H1 (cell line): ENCODE measurements around the gene SERPINA6.

Experiments
- ASH2L ChIP-seq: fragments of 200-600, 300-600 bp; sonication (generic); IDR thresholded peaks from one replicate; pipeline ENCODE4 v1.7.1; 2017; ENCODE audit warnings: low read length
- CTCF ChIP-seq, 3 experiments: IDR thresholded peaks; 1 replicate in 2 of 3; 2 replicates in 1 of 3; pipeline versions ENCODE4 v1.5.1 to v1.6.1; 2011; ENCODE audit warnings: low read length in 3 of 3, mild to moderate bottlenecking in 3 of 3, inconsistent platforms in 2 of 3, low read depth in 1 of 3, moderate library complexity in 1 of 3; ENCODE audit not compliant: insufficient read depth in 1 of 3; ENCODE audit errors: control extremely low read depth in 1 of 3
- JUN ChIP-seq: IDR thresholded peaks from 2 replicates; pipeline ENCODE4 v1.6.1; 2011; ENCODE audit warnings: low read depth, mild to moderate bottlenecking, improper control_type of control experiment, low read length
- NRF1 ChIP-seq: IDR thresholded peaks from 2 replicates; pipeline ENCODE4 v1.6.1; 2011; ENCODE audit warnings: mild to moderate bottlenecking, low read depth, low read length, improper control_type of control experiment
- PHF8 ChIP-seq: fragments of 200-600 bp; sonication (generic); conservative IDR thresholded peaks from 2 replicates; pipeline ENCODE4 v1.7.1; 2012; ENCODE audit warnings: low read depth, mild to moderate bottlenecking, inconsistent platforms, low read length, moderate library complexity
- RAD21 ChIP-seq, 2 experiments: IDR thresholded peaks in 1 of 2; conservative IDR thresholded peaks in 1 of 2; 2 replicates each; pipeline ENCODE4 v1.6.1; 2011; ENCODE audit warnings: low read depth in 2 of 2, low read length in 2 of 2, improper control_type of control experiment in 1 of 2, inconsistent platforms in 1 of 2, mild to moderate bottlenecking in 1 of 2, moderate library complexity in 1 of 2
- RFX5 ChIP-seq: IDR thresholded peaks from 2 replicates; pipeline ENCODE4 v1.6.1; 2011; ENCODE audit warnings: low read depth, low read length, improper control_type of control experiment, borderline replicate concordance
- USF2 ChIP-seq: IDR thresholded peaks from 2 replicates; pipeline ENCODE4 v1.6.1; 2011; ENCODE audit warnings: low read length, improper control_type of control experiment

- TF ChIP-seq USF2 (no peak), RFX5 (no peak), RAD21 (IDR thresholded peaks at IDR 0.05 in 1 of 2, conservative IDR thresholded peaks at IDR 0.05 in 1 of 2; ENCODE audit: low read depth in 2 of 2, low read length in 2 of 2) (no peak), CTCF (IDR thresholded peaks at IDR 0.05; ENCODE audit: control extremely low read depth in 1 of 3, insufficient read depth in 1 of 3, low read depth in 1 of 3, low read length in 3 of 3) (no peak), JUN (no peak), PHF8 (no peak), NRF1 (no peak), ASH2L (no peak)
Observed at GRCh38 chr14:94313991-94314655, 9.0 kb downstream of the SERPINA6 start.
